Transverse colon (tissue), 3 donors: Measurements from ENCODE around the gene FKBP10.

Experiments
- POLR2A ChIP-seq: fragments of 450-650 bp; IDR thresholded peaks from one replicate; pipeline ENCODE4 v1.6.1; 2016; ENCODE audit warnings: antibody characterized with exemption, mild to moderate bottlenecking, moderate library complexity
- TF ChIP-seq, protein P1 (sequence below), 5 experiments: fragments of 200-600 bp in 3 of 5; fragments of 450-650 bp in 2 of 5; sonication (generic) in 3 of 5; IDR thresholded peaks; 1 replicate in 2 of 5; 2 replicates in 3 of 5; pipeline ENCODE4 v1.5.1; 2016 to 2017; ENCODE audit warnings: antibody characterized with exemption in 5 of 5, inconsistent platforms in 3 of 5, mild to moderate bottlenecking in 2 of 5, moderate library complexity in 1 of 5

DNA sequence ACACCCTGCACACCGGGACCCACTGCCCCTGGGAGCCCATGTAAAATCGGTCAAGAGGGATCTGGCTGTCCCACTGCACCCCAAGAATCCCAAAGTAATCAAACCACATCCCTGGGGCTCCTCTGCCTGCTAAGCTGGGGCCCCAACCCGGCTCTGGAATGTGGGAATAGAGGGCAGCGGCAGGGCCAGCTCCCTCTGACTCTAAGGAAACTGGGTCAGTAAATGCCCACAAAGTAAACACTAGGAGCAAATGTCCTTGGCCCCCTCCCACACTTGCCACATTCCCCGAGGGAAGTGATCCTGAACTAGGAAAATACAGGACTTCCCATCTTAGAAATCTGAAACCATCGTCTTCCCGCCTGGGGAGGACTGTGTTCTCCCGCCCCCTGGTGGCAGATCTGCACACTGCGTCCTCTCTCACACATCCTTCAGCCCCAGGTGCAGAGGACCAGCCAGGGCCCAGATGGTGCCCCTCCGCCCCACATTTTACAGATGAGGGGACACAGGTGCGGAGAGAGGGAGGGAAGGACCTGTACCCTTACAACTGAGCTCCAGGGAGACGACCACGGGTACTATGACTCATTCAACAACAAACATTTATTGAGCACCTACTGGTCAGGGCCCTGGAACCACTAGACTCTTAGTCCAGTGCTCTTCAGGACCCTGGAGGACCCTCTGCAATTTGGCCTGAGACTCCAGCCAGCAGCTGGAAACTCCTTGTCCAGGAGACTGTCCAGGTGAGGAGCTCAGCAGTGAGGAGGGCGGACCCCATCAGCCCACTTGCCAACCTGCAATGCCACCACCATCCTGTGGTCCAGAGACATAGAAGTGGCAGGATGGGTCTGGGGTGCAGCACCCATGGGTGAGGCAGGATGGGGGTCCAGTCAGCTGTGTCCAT lies 11.2 kb upstream of the FKBP10 start:
- TF ChIP-seq, protein P1, sequence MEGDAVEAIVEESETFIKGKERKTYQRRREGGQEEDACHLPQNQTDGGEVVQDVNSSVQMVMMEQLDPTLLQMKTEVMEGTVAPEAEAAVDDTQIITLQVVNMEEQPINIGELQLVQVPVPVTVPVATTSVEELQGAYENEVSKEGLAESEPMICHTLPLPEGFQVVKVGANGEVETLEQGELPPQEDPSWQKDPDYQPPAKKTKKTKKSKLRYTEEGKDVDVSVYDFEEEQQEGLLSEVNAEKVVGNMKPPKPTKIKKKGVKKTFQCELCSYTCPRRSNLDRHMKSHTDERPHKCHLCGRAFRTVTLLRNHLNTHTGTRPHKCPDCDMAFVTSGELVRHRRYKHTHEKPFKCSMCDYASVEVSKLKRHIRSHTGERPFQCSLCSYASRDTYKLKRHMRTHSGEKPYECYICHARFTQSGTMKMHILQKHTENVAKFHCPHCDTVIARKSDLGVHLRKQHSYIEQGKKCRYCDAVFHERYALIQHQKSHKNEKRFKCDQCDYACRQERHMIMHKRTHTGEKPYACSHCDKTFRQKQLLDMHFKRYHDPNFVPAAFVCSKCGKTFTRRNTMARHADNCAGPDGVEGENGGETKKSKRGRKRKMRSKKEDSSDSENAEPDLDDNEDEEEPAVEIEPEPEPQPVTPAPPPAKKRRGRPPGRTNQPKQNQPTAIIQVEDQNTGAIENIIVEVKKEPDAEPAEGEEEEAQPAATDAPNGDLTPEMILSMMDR (IDR thresholded peaks at IDR 0.05): peak; percentile 96 to 99 (median 97)
- TF ChIP-seq POLR2A: no peak
